Neutrophil (primary cell): Measurements from ENCODE around the gene SYNJ2.

ENCODE experiments used
- H3K27ac ChIP-seq: fragments of 200-600 bp; sonication (generic); 2 replicates; pipeline ENCODE4 v1.5.1; 2016; ENCODE audit warnings: mild to moderate bottlenecking, moderate library complexity
- H3K27me3 ChIP-seq: fragments of 200-600 bp; sonication (generic); 2 replicates; pipeline ENCODE4 v1.6.0; 2016; ENCODE audit warnings: mild to moderate bottlenecking
- H3K36me3 ChIP-seq: fragments of 200-600 bp; sonication (generic); 2 replicates; pipeline ENCODE4 v1.5.1; 2017
- H3K4me1 ChIP-seq, 2 experiments: fragments of 200-600 bp in 1 of 2; sonication (generic) in 1 of 2; 1 replicate in 1 of 2; 2 replicates in 1 of 2; pipeline versions ENCODE4 v1.5.1 to v1.6.1; 2013 to 2016; ENCODE audit warnings: low read depth in 1 of 2, low read length in 1 of 2, mild to moderate bottlenecking in 1 of 2, moderate library complexity in 1 of 2; ENCODE audit not compliant: control insufficient read depth in 1 of 2, insufficient read depth in 1 of 2
- H3K4me3 ChIP-seq, 2 experiments: fragments of 200-600 bp in 1 of 2; sonication (generic) in 1 of 2; 1 replicate in 1 of 2; 2 replicates in 1 of 2; pipeline ENCODE4 v1.5.1; 2013 to 2016; ENCODE audit warnings: low read depth in 1 of 2, low read length in 1 of 2, mild to moderate bottlenecking in 1 of 2, moderate library complexity in 1 of 2
- H3K9me3 ChIP-seq: fragments of 200-600 bp; sonication (generic); 2 replicates; pipeline ENCODE4 v1.5.1; 2016
- TF ChIP-seq, protein P1 (sequence below): fragments of 200-600 bp; sonication (generic); IDR thresholded peaks from 2 replicates; pipeline ENCODE4 v1.5.1; 2016; ENCODE audit warnings: antibody characterized with exemption

SYNJ2 gene

DNA sequence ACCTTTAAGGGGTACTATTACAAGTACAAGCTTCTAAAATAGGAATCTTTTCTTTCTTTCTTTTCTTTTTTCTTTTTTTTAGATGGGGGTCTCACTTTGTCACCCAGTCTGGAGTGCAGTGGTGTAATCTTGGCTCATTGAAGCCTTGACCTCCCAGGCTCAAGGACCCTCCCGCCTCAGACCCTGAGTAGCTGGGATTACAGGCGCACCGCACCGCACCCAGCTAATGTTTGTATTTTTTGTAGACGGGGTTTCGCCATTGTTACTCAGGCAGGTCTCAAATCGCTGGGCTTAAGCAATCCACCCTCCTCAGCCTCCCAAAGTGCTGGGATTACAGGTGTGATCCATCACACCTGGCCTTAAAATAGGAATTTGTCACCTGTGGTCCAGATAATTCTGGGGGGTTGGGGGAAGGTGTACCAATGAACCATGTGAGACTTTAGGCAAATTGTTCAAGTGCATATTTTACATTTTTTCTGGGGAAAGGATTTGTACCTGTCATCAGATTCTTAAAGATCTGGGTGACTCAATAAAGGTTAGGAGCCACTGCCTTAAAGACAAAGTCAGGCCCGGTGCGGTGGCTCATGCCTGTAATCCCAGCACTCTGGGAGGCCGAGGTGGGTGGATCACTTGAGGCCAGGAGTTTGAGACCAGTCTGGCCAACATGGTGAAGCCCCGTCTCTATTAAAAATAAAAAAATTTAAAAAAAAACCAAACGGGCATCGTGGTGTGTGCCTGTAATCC lies 19.7 kb upstream of the SYNJ2 start:
- H3K27ac ChIP-seq, result no peak overlapping the region
- H3K36me3 ChIP-seq, result no peaks in the 10 kb centered on the region

DNA sequence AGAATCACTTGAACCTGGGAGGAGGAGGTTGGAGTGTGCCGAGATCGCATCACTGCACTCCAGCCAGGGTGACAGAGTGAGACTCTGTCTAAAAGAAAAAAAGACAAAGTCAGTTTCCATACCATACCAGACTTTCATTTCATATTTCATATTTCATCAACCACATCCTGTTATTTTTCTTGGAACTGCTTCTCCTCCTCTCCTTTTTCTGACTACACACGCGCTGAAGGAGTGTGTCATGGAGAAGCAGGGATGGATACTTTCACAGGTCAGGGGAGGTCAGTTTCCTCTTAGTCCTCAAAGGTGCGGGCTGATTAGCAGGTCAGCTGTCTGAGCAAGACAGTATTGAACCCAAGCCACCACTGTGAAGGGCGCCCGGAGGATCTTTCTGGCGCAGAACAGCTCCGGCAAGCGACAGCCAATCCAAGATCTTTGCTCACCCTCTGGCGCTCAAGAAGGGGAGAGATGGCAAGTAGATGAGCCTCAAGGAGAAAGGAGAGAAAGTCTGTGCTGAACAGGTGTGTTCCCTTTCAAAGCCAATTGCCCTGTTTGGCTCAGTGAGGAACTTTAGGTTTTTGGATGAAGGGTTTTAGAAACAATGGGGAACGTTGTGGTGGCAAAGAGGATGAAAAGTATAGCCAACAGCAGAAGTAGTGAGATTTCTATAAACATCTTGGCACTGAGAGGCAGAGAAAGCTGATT lies 18.9 kb upstream of the SYNJ2 start:
- no peak overlapping the region for H3K27ac ChIP-seq
- no peaks in the 10 kb centered on the region for H3K27me3 ChIP-seq
- peaks cover 4% of the 10 kb centered on the region for H3K9me3 ChIP-seq
- no peak overlapping the region for H3K4me3 ChIP-seq
- TF ChIP-seq, protein P1, sequence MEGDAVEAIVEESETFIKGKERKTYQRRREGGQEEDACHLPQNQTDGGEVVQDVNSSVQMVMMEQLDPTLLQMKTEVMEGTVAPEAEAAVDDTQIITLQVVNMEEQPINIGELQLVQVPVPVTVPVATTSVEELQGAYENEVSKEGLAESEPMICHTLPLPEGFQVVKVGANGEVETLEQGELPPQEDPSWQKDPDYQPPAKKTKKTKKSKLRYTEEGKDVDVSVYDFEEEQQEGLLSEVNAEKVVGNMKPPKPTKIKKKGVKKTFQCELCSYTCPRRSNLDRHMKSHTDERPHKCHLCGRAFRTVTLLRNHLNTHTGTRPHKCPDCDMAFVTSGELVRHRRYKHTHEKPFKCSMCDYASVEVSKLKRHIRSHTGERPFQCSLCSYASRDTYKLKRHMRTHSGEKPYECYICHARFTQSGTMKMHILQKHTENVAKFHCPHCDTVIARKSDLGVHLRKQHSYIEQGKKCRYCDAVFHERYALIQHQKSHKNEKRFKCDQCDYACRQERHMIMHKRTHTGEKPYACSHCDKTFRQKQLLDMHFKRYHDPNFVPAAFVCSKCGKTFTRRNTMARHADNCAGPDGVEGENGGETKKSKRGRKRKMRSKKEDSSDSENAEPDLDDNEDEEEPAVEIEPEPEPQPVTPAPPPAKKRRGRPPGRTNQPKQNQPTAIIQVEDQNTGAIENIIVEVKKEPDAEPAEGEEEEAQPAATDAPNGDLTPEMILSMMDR, result no peak
- no peaks in the 10 kb centered on the region for H3K36me3 ChIP-seq
- H3K4me1 ChIP-seq, result peaks cover 5 to 11% of the 10 kb centered on the region in 2 experiments

More for the DNA sequence above, 19.7 kb upstream of the SYNJ2 start:
- no peaks in the 10 kb centered on the region for H3K27me3 ChIP-seq
- H3K4me1 ChIP-seq, result peaks cover 5 to 11% of the 10 kb centered on the region in 2 experiments
- no peak overlapping the region for H3K4me3 ChIP-seq
- TF ChIP-seq, protein P1, result no peak
- H3K9me3 ChIP-seq, result peaks cover 4% of the 10 kb centered on the region

DNA sequence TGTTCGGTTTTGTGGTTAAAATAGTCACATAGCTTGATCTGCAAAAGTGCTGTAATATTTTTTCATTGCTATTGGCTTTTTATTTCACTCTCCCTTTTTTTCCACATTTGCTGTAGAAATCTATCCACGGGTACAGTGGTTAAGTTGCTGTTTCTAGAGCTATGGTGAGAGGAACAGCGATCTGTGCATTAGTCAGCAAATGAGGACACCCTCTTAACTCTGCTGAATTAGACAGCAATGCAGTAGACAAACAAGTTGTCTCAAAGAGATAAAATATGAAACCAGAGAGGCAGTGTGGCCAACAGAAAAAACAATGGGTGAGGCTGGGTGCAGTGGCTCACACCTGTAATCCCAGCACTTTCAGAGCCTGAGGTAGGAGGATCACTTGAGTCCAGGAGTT lies 17.6 kb upstream of the SYNJ2 start:
- no peak overlapping the region for H3K4me3 ChIP-seq
- no peak overlapping the region for H3K27ac ChIP-seq
- H3K9me3 ChIP-seq, result peaks cover 4% of the 10 kb centered on the region
- no peaks in the 10 kb centered on the region for H3K36me3 ChIP-seq
- peaks cover 5 to 11% of the 10 kb centered on the region in 2 experiments for H3K4me1 ChIP-seq
- TF ChIP-seq, protein P1, result no peak
- no peaks in the 10 kb centered on the region for H3K27me3 ChIP-seq

DNA sequence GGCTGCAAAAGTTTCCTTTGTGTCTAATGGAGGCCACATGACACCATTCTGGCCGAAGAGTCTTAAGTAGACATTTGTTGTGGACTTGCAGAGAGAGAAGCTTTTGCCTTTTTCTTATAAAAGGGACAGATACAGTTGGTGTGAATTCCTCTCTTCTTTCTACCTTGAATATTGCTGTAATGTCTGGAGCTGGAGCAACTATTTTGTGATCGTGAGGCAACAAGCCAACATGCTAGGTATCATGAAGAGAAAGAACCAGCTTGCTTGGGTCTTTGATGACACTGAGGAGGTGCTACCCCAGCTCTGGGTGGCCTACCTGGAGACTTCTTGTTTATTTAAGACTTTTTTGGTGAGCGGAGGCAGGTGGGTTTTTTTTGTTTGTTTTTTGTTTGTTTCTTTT lies 16.3 kb upstream of the SYNJ2 start:
- TF ChIP-seq, protein P1, result no peak
- Histone ChIP-seq H3K27ac (no peak overlapping the region), H3K36me3 (no peaks in the 10 kb centered on the region), H3K4me3 (no peak overlapping the region), H3K27me3 (no peaks in the 10 kb centered on the region), H3K9me3 (no peaks in the 10 kb centered on the region), H3K4me1 (peaks cover 5 to 12% of the 10 kb centered on the region in 2 experiments)

DNA sequence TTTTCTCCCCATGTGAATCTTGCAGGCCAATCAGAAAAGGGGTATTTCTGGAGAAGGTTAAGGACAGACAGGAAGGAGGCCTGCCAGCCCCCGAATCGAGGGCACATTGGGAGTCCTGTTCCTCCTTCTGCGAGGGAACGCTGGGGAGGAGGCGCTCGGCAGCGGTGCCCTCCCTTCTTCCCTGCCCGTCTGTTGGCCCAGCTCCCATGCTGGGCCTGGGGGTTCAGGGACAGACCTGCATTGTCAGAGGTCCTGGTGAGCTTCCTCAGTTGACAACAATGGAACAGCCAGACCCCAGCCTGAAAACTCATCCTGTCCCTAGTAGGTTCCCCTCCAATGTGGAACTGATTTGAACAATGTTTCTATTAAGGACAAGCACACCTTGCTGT lies 15.1 kb upstream of the SYNJ2 start:
- TF ChIP-seq, protein P1, result no peak
- Histone ChIP-seq H3K9me3 (no peaks in the 10 kb centered on the region), H3K36me3 (no peaks in the 10 kb centered on the region), H3K4me3 (no peak overlapping the region), H3K27ac (no peak overlapping the region), H3K4me1 (peaks cover 17 to 24% of the 10 kb centered on the region in 2 experiments), H3K27me3 (no peaks in the 10 kb centered on the region)
